ENCODE measurements around the gene CTXND1. TPM values are rescaled to one million over a fixed set of nuclear protein-coding genes. Genes with fewer than 3 reads are reported as not detected.

CTXND1 gene
- total and polyA plus RNA-seq, 2 of the 8 experiments (the other 6 are each of a cell fraction or from before 2014, with no cell fraction given): 0.03 TPM; not detected in 1

DNA sequence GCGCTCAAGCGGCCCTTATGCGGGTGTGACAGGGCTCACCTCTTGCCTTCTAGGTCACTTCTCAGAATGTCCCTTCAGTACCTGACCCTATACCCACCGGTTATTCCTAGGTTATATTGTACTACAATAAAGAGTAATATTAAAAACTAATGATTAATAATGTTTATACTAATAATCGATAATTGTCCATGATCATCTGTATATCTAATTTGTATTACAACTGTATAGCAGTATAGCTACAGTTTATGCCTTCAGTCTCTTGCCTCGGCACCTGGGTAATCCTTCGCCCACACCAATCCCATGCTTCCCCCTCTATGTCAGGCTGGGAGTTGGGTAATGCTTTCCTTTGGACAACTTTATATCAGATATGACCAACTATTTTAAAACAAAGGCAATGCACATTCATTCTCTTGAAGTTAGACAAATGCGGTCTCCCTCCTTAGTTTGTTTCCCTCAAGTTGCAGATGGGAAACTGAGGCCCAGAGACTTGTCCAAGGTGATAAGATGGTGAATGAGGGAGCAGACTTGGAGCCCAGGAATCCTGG lies 95.8 kb downstream of the CTXND1 start (continued):
- no peak for TF ChIP-seq EZH2 (IDR thresholded peaks at IDR 0.05; ENCODE audit: low read depth, low read length, severe bottlenecking)
- no peak for TF ChIP-seq KDM1A (IDR thresholded peaks at IDR 0.05; ENCODE audit: borderline replicate concordance, low read length)

All from H1 (cell line).